Fibroblast of skin of abdomen (primary cell): Measurements from ENCODE around the gene CD177.
A peak's percentile ranks its signal among the peaks of the same experiment; 100 is the strongest.
"Not testable (repeated sequence)": the region's sequence is repeated elsewhere in the genome, so short reads cannot be mapped to it uniquely, and the experiment has no call there.

Source experiments
- DNase-seq: peaks from one replicate; pipeline ENCODE4 v3.0.0-alpha.2; 2013

The CD177 gene

GRCh38 chr19:43332058-43332922 lies 21.2 kb upstream of the CD177 start:
- DNase-seq = no peak

GRCh38 chr19:43336508-43336907 lies 17.0 kb upstream of the CD177 start:
- not testable (repeated sequence) for DNase-seq

GRCh38 chr19:43337737-43338136 lies 15.7 kb upstream of the CD177 start:
- DNase-seq = no peak

- no peak for DNase-seq
Observed at GRCh38 chr19:43338530-43338929, 15.0 kb upstream of the CD177 start.

- DNase-seq = not testable (repeated sequence)
Observed at GRCh38 chr19:43339243-43339930, 14.1 kb upstream of the CD177 start.

- DNase-seq = not testable (repeated sequence)
Observed at GRCh38 chr19:43340101-43340500, 13.4 kb upstream of the CD177 start.

GRCh38 chr19:43341098-43341497 lies 12.4 kb upstream of the CD177 start:
- not testable (repeated sequence) for DNase-seq

- DNase-seq = not testable (repeated sequence)
Observed at GRCh38 chr19:43342104-43342503, 11.4 kb upstream of the CD177 start.

- not testable (repeated sequence) for DNase-seq
Observed at GRCh38 chr19:43344347-43344925, 9.1 kb upstream of the CD177 start.

- DNase-seq = not testable (repeated sequence)
Observed at GRCh38 chr19:43349813-43350212, 3.7 kb upstream of the CD177 start.

GRCh38 chr19:43351998-43352746 lies 1.3 kb upstream of the CD177 start:
- no peak for DNase-seq

- no peak for DNase-seq
Observed at GRCh38 chr19:43354305-43354627, 780 bp downstream of the CD177 start.

GRCh38 chr19:43356749-43357148 lies 3.3 kb downstream of the CD177 start:
- not testable (repeated sequence) for DNase-seq

GRCh38 chr19:43362179-43362578 lies 8.7 kb downstream of the CD177 start:
- DNase-seq = peak; percentile 8

GRCh38 chr19:43362745-43363144 lies 9.3 kb downstream of the CD177 start:
- no peak for DNase-seq

GRCh38 chr19:43365677-43366076 lies 12.2 kb downstream of the CD177 start:
- DNase-seq = not testable (repeated sequence)

GRCh38 chr19:43367822-43368221 lies 14.3 kb downstream of the CD177 start:
- DNase-seq = no peak

- DNase-seq = not testable (repeated sequence)
Observed at GRCh38 chr19:43368897-43369296, 15.4 kb downstream of the CD177 start.

GRCh38 chr19:43371909-43372308 lies 18.4 kb downstream of the CD177 start:
- DNase-seq = no peak

GRCh38 chr19:43372462-43372861 lies 19.0 kb downstream of the CD177 start:
- DNase-seq = no peak

- DNase-seq = not testable (repeated sequence)
Observed at GRCh38 chr19:43377624-43378023, 24.1 kb downstream of the CD177 start.

- DNase-seq = no peak
Observed at GRCh38 chr19:43380008-43380407, 26.5 kb downstream of the CD177 start.
